Panc1 (cell line): Measurements from ENCODE around the gene YOD1. TPM values are rescaled to one million over a fixed set of nuclear protein-coding genes. Genes with fewer than 3 reads are reported as not detected.

Source experiments
- ATAC-seq: fragments of 200-7000 bp; cut with Tn5 transposase; 2 replicates; pipeline ENCODE4 v1.9.1; 2020; ENCODE audit warnings: mild to moderate bottlenecking, moderate library complexity
- BruUV-seq: library from RNA; stranded (reverse); fragments of 400-500 nt; replicated peaks from 2 replicates; lab custom pipeline; 2021; lab: Mats Ljungman, UMichigan
- CTCF ChIA-PET: fragments of 300-600 bp; sonication (Branson Sonifier 250); formaldehyde crosslinking; loops from one replicate; lab custom pipeline; 2022; ENCODE audit warnings: antibody characterized with exemption; lab: Charles Lee
- POLR2A ChIA-PET: fragments of 300-600 bp; sonication (Branson Sonifier 250); formaldehyde crosslinking; loops from one replicate; lab custom pipeline; 2022; ENCODE audit warnings: antibody characterized with exemption; lab: Charles Lee
- DNase-seq: peaks from one replicate; pipeline ENCODE4 v3.0.0-alpha.2; 2010; ENCODE audit warnings: low read depth, low spot score
- H3K27ac ChIP-seq: 2 replicates; pipeline ENCODE4 v1.5.1; 2011; ENCODE audit warnings: mild to moderate bottlenecking, low read length, inconsistent platforms
- H3K27me3 ChIP-seq: fragments of 200-500 bp; sonication (Bioruptor generic); 2 replicates; pipeline ENCODE4 v1.6.0; 2014; ENCODE audit warnings: low read length, inconsistent platforms; ENCODE audit not compliant: control insufficient read depth, insufficient read depth
- H3K36me3 ChIP-seq: fragments of 200-500 bp; sonication (Bioruptor generic); 2 replicates; pipeline ENCODE4 v1.5.1; 2014; ENCODE audit warnings: inconsistent platforms, mild to moderate bottlenecking, low read length, moderate library complexity; ENCODE audit not compliant: control insufficient read depth, insufficient read depth
- H3K4me1 ChIP-seq: 2 replicates; pipeline ENCODE4 v1.5.1; 2011; ENCODE audit warnings: inconsistent platforms, mild to moderate bottlenecking, low read length, moderate library complexity; ENCODE audit not compliant: control insufficient read depth, insufficient read depth
- H3K4me3 ChIP-seq, 2 experiments: 2 replicates each; pipeline ENCODE4 v1.5.1; 2011 to 2012; ENCODE audit warnings: low read depth in 2 of 2, low read length in 2 of 2, mild to moderate bottlenecking in 2 of 2, inconsistent platforms in 1 of 2, moderate library complexity in 1 of 2
- H3K9me3 ChIP-seq: fragments of 200-500 bp; sonication (Bioruptor generic); 2 replicates; pipeline ENCODE4 v1.5.1; 2014; ENCODE audit warnings: low read depth, mild to moderate bottlenecking, inconsistent platforms, low read length, moderate library complexity; ENCODE audit not compliant: control insufficient read depth, insufficient read depth
- POLR2AphosphoS5 ChIP-seq: IDR thresholded peaks from 2 replicates; pipeline ENCODE4 v1.6.1; 2012; ENCODE audit warnings: mild to moderate bottlenecking, low read depth, low read length, moderate library complexity
- REST ChIP-seq, 2 experiments: IDR thresholded peaks; 2 replicates each; pipeline ENCODE4 v1.6.1; 2011 to 2012; ENCODE audit warnings: low read depth in 2 of 2, control low read depth in 1 of 2, low read length in 1 of 2, mild to moderate bottlenecking in 1 of 2, moderate library complexity in 1 of 2; ENCODE audit not compliant: insufficient read depth in 1 of 2
- SIN3A ChIP-seq: IDR thresholded peaks from 2 replicates; pipeline ENCODE4 v1.6.1; 2012; ENCODE audit warnings: low read depth, mild to moderate bottlenecking, low read length, moderate library complexity, borderline replicate concordance; ENCODE audit not compliant: insufficient read depth
- TCF7L2 ChIP-seq: IDR thresholded peaks from 2 replicates; pipeline ENCODE4 v1.6.1; 2011; ENCODE audit warnings: mild to moderate bottlenecking, low read depth, low read length, inconsistent platforms
- in situ Hi-C: cut with HindIII; loops from 2 replicates; pipeline ENCODE4 v1.10.0; 2016; ENCODE audit warnings: low sequenced_read_pairs, low pct_unique_long_range_greater_than_20kb
- intact Hi-C: fragments of 100-400 bp; cut with micrococcal nuclease; formaldehyde crosslinking; loops from one replicate; pipeline ENCODE4 v1.10.0; 2022; ENCODE audit not compliant: unreplicated experiment
- total RNA-seq: library from RNA; stranded (reverse); gene quantifications from one replicate; pipeline ENCODE4 v1.2.1, GENCODE V29; 2021; ENCODE audit not compliant: unreplicated experiment
- TF ChIP-seq, protein P1 (sequence below): fragments of 450-650 bp; IDR thresholded peaks from 2 replicates; pipeline ENCODE4 v1.5.1; 2017; ENCODE audit warnings: mild to moderate bottlenecking

Gene YOD1
- total RNA-seq, 1 experiment from 2014 or later, result 7.1 TPM

DNA sequence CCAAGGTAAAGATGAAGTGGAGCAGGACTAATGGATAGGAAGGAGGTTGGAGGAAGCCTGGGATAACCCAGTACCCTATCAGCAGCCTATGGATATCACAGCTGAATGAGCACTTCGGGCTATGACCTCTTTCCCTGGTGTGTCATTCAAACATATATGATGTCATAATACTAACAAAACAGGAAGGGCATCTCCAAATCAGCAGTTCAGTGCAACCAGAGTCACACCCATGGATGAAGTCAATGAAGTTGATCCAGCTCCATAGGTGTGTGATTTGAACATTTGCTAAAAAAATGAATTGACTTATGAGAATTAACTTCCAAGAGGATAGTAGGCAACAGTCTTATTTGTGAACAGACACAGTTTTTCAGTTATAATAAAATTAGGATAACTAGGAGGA, 16.8 kb downstream of the YOD1 start:
- peaks cover 33% of the 10 kb centered on the region for H3K27me3 ChIP-seq
- H3K4me3 ChIP-seq, result no peak overlapping the region
- POLR2A ChIA-PET, result no interaction called here
- TF ChIP-seq, protein P1, sequence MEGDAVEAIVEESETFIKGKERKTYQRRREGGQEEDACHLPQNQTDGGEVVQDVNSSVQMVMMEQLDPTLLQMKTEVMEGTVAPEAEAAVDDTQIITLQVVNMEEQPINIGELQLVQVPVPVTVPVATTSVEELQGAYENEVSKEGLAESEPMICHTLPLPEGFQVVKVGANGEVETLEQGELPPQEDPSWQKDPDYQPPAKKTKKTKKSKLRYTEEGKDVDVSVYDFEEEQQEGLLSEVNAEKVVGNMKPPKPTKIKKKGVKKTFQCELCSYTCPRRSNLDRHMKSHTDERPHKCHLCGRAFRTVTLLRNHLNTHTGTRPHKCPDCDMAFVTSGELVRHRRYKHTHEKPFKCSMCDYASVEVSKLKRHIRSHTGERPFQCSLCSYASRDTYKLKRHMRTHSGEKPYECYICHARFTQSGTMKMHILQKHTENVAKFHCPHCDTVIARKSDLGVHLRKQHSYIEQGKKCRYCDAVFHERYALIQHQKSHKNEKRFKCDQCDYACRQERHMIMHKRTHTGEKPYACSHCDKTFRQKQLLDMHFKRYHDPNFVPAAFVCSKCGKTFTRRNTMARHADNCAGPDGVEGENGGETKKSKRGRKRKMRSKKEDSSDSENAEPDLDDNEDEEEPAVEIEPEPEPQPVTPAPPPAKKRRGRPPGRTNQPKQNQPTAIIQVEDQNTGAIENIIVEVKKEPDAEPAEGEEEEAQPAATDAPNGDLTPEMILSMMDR, result no peak
- TF ChIP-seq SIN3A (no peak), REST (IDR thresholded peaks at IDR 0.05; ENCODE audit: insufficient read depth in 1 of 2, low read depth in 2 of 2, low read length in 1 of 2) (no peak), POLR2AphosphoS5 (no peak), TCF7L2 (no peak)
- no peaks in the 10 kb centered on the region for H3K9me3 ChIP-seq
- in situ Hi-C loops, result no loop called here
- no peaks in the 10 kb centered on the region for H3K4me1 ChIP-seq
- no peaks in the 10 kb centered on the region for H3K36me3 ChIP-seq
- DNase-seq (no peak), ATAC-seq (no peak)
- CTCF ChIA-PET, result no interaction called here
- H3K27ac ChIP-seq, result no peak overlapping the region
- BruUV-seq, result no TSS peak
- intact Hi-C loops, result no loop called here

DNA sequence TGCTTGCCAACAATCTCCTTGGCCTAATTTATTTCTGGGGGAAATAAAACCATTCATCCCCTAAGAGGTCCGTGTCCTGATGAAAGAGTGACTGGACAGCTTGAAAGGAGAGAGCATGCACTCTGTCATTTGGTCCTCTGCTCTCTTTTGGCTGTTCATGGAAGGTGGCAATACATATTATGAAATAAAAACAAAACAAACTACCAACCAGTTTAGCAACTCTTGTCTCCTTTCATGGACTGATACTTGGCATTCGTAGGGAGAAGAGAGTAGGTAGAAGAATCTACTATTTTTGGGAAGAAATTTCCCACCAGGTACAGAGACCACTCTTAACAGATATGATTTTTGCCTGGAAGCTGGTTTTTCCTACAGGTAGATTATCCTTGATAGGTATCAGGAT, 17.7 kb downstream of the YOD1 start:
- in situ Hi-C loops, result no loop called here
- intact Hi-C loops, result no loop called here
- no peaks in the 10 kb centered on the region for H3K4me1 ChIP-seq
- no TSS peak for BruUV-seq
- no peaks in the 10 kb centered on the region for H3K9me3 ChIP-seq
- POLR2A ChIA-PET, result no interaction called here
- no peak overlapping the region for H3K4me3 ChIP-seq
- no peak for ATAC-seq
- no peak overlapping the region for H3K27ac ChIP-seq
- TF ChIP-seq, protein P1, result no peak
- TF ChIP-seq SIN3A (no peak), TCF7L2 (no peak), POLR2AphosphoS5 (no peak), REST (IDR thresholded peaks at IDR 0.05; ENCODE audit: insufficient read depth in 1 of 2, low read depth in 2 of 2, low read length in 1 of 2) (no peak)
- H3K36me3 ChIP-seq, result no peaks in the 10 kb centered on the region
- CTCF ChIA-PET, result no interaction called here
- H3K27me3 ChIP-seq, result peaks cover 35% of the 10 kb centered on the region
- no peak for DNase-seq
